ENCODE measurements around the gene INPP4A. TPM values are rescaled to one million over a fixed set of nuclear protein-coding genes. Genes with fewer than 3 reads are reported as not detected.

Gene INPP4A
- total RNA-seq, 6 donors from 2014 or later, result 23.3 to 93.2 (median 36.5) TPM

GRCh38 chr2:98552499-98553179, 108.0 kb downstream of the INPP4A start:
- no peaks in the 10 kb centered on the region for H3K9me3 ChIP-seq
- no peak for ATAC-seq (ENCODE audit: low FRiP score in 2 of 2)

GRCh38 chr2:98554116-98554861, 109.6 kb downstream of the INPP4A start:
- TF ChIP-seq CTCF (IDR thresholded peaks at IDR 0.05) (no peak), POLR2AphosphoS5 (IDR thresholded peaks at IDR 0.05) (no peak), EP300 (IDR thresholded peaks at IDR 0.05) (no peak), POLR2A (IDR thresholded peaks at IDR 0.05) (no peak)
- 91% methylated on average over 10 of the region's 10 CpGs; no CpG with 5 or more reads in 1 of the 2 donors for WGBS, 2 donors
- Histone ChIP-seq H3K27me3 (no peaks in the 10 kb centered on the region), H3K4me1 (no peaks in the 10 kb centered on the region), H3K27ac (no peak overlapping the region), H3K9me3 (no peaks in the 10 kb centered on the region), H3K36me3 (peaks cover 11 to 80% (median 50%) of the 10 kb centered on the region in 4 donors), H3K4me3 (no peak overlapping the region)
- DNase-seq (no peak), ATAC-seq (ENCODE audit: low FRiP score in 2 of 2) (no peak)

More at GRCh38 chr2:98552499-98553179, 108.0 kb downstream of the INPP4A start:
- Histone ChIP-seq H3K36me3 (peaks cover 11 to 74% (median 51%) of the 10 kb centered on the region in 4 donors), H3K4me1 (no peaks in the 10 kb centered on the region), H3K27me3 (no peaks in the 10 kb centered on the region), H3K27ac (no peak overlapping the region), H3K4me3 (no peak overlapping the region)
- no peak for DNase-seq
- TF ChIP-seq EP300 (IDR thresholded peaks at IDR 0.05) (no peak), CTCF (IDR thresholded peaks at IDR 0.05) (no peak), POLR2A (IDR thresholded peaks at IDR 0.05) (no peak), POLR2AphosphoS5 (IDR thresholded peaks at IDR 0.05) (no peak)
- 98 to 99% methylated on average over 6 to 7 of the region's 7 CpGs for WGBS, 2 donors

- no peak for ATAC-seq (ENCODE audit: low FRiP score in 2 of 2)
- Histone ChIP-seq H3K27me3 (no peaks in the 10 kb centered on the region), H3K4me1 (no peaks in the 10 kb centered on the region), H3K27ac (no peak overlapping the region), H3K36me3 (peaks cover 11 to 84% (median 47%) of the 10 kb centered on the region in 4 donors), H3K4me3 (no peak overlapping the region), H3K9me3 (no peaks in the 10 kb centered on the region)
- no peak for DNase-seq
- 97 to 98% methylated on average over 8 of the region's 8 CpGs for WGBS, 2 donors
- no peak for TF ChIP-seq EP300 (IDR thresholded peaks at IDR 0.05)
- TF ChIP-seq POLR2AphosphoS5 (IDR thresholded peaks at IDR 0.05), result no peak
- TF ChIP-seq POLR2A (IDR thresholded peaks at IDR 0.05), result no peak
- no peak for TF ChIP-seq CTCF (IDR thresholded peaks at IDR 0.05)
These were observed 111.0 kb downstream of the INPP4A start for GRCh38 chr2:98555696-98556095.

- TF ChIP-seq EP300 (IDR thresholded peaks at IDR 0.05), result no peak
- Histone ChIP-seq H3K27me3 (no peaks in the 10 kb centered on the region), H3K27ac (no peak overlapping the region), H3K4me3 (no peak overlapping the region), H3K4me1 (no peaks in the 10 kb centered on the region), H3K36me3 (peaks cover 11 to 86% (median 48%) of the 10 kb centered on the region in 4 donors), H3K9me3 (no peaks in the 10 kb centered on the region)
- DNase-seq (no peak), ATAC-seq (ENCODE audit: low FRiP score in 2 of 2) (no peak)
- WGBS, 2 donors, result 85 to 89% methylated on average over 4 to 5 of the region's 5 CpGs
These were observed 111.8 kb downstream of the INPP4A start for GRCh38 chr2:98556344-98557033.

Data from upper lobe of left lung (tissue), 6 donors.